Ramos (cell line): Measurements from ENCODE around the gene CCNE1.

ENCODE experiments used
- in situ Hi-C: fragments of 300-500 bp; cut with MboI; formaldehyde crosslinking; loops from one replicate; pipeline ENCODE4 v1.14.3; 2022; ENCODE audit warnings: low sequenced_read_pairs; ENCODE audit not compliant: unreplicated experiment

Gene CCNE1

DNA sequence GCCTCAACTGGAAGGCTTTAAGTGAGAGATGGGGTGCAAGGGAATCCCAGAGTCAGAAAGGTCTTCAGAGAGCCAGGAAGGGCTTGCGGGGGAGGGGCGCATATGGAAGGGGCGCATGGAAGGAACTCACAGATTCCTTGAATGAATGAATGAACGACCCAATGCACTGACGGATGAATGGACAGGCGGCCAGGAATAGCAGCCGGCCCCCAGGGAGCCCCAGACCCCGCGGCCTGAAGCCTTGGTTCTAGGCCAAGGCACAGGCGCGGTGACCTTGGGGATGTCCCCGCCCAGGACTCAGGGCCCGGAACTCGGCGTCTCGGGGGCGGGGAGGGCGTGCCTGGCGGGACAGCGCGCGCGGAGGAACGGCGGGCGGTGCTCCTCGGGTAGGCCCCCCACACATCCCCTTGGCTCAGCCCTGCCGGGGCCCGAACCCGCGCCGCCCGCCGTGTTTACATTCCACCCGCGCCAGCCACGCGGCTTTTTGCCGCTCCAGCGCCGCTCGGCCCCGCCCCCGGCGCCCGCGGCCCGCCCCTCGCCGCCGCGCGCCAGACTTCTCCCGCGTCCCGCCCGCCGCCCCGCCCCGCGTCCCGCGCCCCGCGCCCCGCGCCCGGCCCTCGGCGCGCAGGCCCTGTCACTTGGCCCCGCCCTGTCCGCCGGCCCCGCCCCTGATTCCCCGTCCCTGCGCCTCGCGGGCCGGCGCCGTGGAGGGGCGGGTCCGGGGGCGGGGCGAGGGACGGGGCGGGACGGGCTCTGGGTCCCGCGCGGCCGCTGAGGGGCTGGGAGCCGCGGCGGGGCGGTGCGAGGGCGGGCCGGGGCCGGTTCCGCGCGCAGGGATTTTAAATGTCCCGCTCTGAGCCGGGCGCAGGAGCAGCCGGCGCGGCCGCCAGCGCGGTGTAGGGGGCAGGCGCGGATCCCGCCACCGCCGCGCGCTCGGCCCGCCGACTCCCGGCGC is at the start of gene CCNE1:
Gene CCNE1 (plus strand): TSS at position 867 of the 955 bp plus-strand sequence. CDS start 565 bp downstream, outside the sequence.
- in situ Hi-C loops = no loop called here

DNA sequence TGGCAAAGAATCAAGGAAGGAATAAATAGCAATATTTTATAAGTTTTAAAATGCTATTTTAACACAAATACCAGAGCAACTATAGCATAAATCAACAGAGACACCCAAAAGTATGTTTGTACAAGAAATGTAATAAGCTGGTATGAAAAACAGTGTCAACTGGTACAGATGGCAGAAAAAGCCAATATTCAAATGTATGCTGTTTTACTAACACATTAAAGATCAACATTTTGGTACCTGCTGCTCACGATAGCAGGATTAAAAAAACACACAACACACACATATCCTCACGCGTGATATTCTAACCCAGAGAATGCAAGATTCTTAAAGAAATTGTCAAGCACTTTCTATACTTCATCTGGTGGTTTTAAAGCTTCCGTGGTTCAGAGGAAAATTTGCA is 48.6 kb upstream of the CCNE1 start:
- in situ Hi-C loops = loop anchor here (25.0 kb wide), 1 partner anchor 899 kb away; no protein-coding TSS in a partner anchor

DNA sequence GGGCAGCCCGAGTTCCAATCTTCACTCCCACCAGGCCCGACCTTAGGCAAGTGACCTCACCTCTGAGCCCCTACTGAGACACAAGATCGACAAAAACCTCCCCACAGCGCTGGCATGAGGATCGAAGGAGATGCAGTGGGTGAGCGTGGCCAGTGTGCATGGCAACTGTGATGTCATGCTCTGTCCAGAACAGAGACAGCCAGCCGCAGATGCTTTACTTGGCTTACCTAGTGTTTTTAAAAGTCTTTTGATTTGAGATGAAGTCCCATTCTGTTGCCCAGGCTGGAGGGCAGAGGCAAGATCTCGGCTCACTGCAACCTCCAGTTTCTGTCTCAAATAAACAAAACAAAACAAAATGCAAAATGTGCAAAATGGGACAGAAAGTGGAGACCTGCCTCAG is 47.4 kb upstream of the CCNE1 start:
- in situ Hi-C loops = loop anchor here (25.0 kb wide), 1 partner anchor 898 kb away; no protein-coding TSS in a partner anchor

DNA sequence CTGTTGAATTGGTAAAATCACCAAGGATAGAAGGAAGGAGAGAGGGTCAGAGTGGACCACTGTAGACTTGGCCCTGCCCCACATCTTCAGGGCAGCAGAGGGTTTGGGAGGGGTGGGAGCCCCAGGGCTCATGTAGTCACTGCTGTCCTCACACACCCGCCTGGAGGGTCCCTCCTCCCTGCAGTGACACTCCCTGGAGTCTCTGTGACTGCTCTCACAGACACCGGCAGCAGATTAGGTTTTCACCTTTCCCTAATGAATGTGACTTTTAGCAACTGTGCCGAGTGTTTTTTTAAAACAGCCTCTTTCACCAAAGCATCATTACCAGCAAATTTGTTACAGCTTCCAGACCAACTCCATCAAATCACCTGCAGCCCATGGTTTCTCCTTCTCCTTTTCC is 45.7 kb upstream of the CCNE1 start:
- in situ Hi-C loops = loop anchor here (25.0 kb wide), 1 partner anchor 896 kb away; no protein-coding TSS in a partner anchor

DNA sequence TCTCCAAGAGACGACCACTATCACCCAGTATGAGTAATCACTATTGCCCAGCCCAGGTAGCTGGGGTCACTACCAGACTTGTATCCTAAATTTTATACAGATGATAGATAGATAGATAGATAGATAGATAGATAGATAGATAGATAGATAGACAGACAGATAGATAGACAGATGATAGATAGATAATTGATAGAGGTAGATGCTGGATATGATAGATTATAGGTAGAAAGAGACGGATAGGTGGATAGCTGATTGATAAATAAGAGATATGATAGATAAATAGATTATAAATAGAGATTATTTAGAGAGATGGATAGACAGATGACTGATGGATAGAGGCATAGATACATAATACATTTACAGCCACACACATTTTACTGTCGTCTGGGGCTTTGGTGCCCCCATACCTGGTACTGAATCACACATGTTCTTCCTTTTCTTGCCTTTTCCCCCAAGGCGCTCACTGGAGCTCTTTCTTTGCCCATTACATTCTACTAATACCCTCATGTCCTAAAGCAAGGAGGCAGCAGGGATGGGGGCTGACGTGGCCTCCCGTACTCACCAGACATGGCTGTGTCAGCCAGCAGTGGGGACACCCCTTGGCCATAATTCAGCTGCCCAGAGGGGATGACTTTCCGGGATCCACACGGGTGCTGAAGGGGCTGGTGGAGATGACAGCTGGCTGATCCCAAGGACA is 44.6 kb upstream of the CCNE1 start:
- in situ Hi-C loops = loop anchor here (25.0 kb wide), 1 partner anchor 895 kb away; no protein-coding TSS in a partner anchor

- in situ Hi-C loops = loop anchor here (25.0 kb wide), 1 partner anchor 894 kb away; no protein-coding TSS in a partner anchor
Measured at GRCh38 chr19:29768166-29768565, 43.6 kb upstream of the CCNE1 start.

DNA sequence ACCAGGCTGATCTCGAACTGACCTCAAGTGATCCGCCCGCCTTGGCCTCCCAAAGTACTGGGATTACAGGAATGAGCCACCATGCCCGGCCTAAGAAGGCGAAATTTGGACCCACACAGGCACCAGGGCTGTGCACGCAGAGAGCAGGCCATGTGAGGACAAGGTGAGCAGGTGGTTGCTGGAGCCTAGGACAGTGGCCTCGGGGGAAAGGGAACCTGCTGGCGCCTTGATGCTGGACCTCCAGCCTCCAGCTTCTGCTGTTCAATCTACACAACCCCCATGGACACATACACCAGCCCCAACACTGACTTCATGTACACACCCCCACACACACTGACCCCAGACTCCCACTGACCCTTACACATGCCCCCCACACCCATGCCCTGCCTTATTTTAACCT is 41.8 kb upstream of the CCNE1 start:
- in situ Hi-C loops = loop anchor here (25.0 kb wide), 1 partner anchor 892 kb away; no protein-coding TSS in a partner anchor

DNA sequence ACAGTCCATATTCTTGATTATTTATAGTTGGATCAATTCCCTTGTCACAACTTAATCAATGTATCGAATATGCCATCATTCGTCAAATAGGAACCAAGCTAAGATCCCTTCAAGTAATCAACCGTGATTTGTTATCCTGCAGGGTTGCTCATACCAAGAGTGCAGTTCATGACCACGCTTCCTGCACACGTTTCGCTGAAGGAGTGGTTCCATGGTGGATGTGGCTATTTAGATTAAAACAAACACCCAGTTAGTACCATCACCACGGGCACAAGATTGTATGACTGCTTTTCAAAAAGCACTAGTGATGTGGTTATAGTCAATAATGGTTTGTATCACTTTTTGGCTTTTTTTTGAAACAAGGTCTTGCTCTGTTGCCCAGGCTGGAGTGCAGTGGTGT is 41.1 kb upstream of the CCNE1 start:
- in situ Hi-C loops = loop anchor here (25.0 kb wide), 1 partner anchor 892 kb away; no protein-coding TSS in a partner anchor

GRCh38 chr19:29771708-29772414 is 39.9 kb upstream of the CCNE1 start:
- in situ Hi-C loops = loop anchor here (25.0 kb wide), 1 partner anchor 890 kb away; no protein-coding TSS in a partner anchor

GRCh38 chr19:29772696-29773095 is 39.1 kb upstream of the CCNE1 start:
- in situ Hi-C loops = loop anchor here (25.0 kb wide), 1 partner anchor 890 kb away; no protein-coding TSS in a partner anchor

DNA sequence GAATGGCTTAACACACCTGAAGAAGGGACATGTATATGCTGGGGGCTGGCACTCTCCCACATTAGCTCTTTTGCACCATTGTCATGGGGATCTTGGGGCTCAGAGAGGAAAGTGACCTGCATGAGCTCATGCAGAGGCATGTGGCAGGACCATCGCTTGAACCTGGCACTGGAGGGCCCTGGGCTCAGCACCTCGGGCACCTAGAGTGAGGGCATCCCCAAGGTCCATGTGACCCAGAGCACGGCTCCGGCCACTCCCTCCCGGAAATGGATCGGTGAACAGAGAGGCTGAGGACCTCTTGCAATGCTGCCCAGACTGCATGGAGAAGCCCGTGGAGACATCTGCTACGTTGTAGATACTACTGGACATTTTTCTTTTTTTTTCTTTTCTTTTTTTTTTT is 38.6 kb upstream of the CCNE1 start:
- in situ Hi-C loops = loop anchor here (25.0 kb wide), 1 partner anchor 889 kb away; no protein-coding TSS in a partner anchor

DNA sequence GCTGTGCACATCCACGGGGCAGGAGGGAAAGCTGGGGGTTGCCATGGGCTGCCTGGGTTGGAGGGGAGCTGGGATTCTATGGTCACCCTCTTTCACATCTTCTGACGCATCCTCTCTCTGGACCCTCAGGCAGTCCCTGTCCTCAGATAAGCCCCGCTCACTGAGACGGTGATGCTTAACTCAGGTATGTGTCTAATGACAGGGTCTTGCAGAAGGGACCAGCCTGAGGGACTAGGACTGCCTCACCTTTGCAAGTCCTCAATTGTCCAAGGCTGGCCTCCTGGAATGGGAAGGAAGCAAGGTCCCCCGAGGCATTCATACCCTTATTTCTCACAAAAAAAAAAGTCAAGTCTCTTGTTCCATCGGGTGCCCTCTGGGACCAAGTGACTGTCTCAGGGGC is 37.7 kb upstream of the CCNE1 start:
- in situ Hi-C loops = loop anchor here (25.0 kb wide), 1 partner anchor 888 kb away; no protein-coding TSS in a partner anchor

DNA sequence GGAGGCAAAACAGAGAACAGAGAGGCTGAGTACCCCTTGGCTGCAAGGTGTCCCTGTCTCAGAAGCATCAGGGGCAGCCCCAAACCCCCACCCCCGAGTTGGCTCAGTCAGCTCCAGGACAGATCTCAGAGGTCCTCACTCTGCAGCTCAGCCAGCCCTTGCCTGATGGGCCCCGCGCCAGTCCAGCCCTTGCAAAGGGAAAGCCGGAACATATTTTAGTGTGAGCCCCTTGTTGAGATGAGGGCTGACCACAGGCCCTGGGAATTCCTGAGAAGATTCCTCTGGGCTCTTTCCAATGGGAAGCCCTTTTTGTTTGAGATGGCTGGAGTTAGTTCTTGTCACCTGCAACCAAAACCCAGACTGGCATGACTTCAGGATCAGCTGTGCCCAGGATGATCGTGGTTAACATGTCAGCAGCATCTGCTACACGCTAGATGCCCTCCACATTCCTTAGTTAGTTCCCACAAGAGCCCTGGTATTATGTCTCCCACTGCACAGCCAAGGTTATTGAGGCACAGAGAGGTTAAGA is 33.9 kb upstream of the CCNE1 start:
- in situ Hi-C loops = no loop called here

DNA sequence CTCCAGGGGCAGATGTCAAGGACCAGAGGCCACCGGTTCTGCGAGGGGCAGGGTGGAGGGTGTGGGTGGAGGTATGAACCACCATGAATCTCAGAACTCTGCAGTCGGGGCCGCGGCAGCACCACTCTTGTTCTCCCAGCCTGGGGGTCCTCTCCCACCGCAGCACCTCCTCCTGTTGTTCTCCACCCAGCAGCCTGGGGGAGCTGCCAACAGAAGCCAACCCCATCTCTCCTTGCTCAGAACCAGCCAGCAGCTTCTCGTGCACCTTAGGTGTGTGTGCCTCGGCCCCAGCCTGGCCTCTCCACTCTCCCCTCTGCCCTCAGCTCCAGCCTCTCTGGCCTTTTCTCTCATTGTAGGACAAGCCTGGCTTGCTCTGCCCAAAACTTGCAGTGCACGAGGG is 31.9 kb upstream of the CCNE1 start:
- in situ Hi-C loops = no loop called here

DNA sequence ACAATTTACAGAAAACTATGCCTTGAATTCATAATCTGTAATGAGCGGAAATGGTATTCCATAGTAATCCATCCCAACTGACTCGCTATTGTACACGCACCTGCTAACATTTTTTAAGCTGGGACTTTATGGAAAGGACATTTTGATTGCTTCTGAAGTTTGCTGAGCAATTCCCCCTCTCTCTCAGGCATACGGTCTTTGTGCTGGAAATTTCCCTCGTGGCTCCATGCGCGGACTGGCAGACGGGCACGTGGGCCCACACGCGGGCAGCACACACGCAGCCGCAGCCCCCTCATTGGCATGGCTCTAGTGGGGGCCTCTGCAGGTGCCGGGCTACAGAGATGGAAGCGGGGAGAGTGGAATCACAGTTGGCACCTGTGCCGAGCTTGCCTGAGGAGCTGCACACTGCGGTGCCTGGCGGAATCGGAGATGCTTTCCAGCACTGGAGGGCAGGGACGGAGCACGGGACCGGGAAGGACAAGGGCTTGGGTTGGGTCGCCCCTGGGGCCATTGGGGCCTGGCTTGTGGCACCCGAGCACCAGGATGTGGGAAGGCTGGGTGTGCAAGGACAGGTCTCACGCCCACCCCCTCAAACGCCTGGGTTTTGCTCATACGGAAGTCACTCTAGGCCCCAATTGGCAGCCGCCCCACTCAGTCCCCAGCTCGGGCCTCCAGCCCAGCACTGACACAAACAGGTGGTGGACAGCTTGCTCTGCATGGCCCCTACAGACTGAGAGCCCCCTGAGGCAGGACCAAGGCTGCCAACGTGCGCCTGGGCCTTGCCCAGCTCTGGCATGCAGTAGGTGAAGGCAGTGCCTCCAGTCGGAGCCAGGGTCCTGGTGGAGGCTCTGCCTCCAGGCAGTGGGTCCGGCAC is 30.2 kb upstream of the CCNE1 start:
- in situ Hi-C loops = no loop called here

DNA sequence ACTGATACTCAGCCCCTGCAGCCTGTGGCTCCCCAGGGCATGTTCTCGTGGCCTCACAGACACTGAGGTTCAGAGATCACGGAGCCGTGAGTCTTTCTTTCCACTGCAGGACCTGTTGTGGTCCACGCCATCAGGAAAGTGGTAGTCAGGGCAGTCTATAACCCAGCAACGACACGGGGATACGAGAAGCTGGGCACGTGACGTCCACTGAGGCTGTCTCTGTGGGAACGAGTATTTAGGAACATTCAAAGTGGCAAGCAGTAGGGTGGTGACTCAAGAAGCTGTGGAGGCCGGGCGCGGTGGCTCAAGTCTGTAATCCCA is 29.6 kb upstream of the CCNE1 start:
- in situ Hi-C loops = no loop called here

GRCh38 chr19:29783627-29784190 is 28.1 kb upstream of the CCNE1 start:
- in situ Hi-C loops = no loop called here

- in situ Hi-C loops = no loop called here
Measured at GRCh38 chr19:29784598-29785223, 27.1 kb upstream of the CCNE1 start.
